ENCODE measurements around the gene NIFK. TPM values are rescaled to one million over a fixed set of nuclear protein-coding genes. Genes with fewer than 3 reads are reported as not detected.
"Not testable (repeated sequence)": the region's sequence is repeated elsewhere in the genome, so short reads cannot be mapped to it uniquely, and the experiment has no call there.

NIFK gene
- total and polyA plus RNA-seq, 10 donors, result 28.4 to 74.7 (median 44.9) TPM

DNA sequence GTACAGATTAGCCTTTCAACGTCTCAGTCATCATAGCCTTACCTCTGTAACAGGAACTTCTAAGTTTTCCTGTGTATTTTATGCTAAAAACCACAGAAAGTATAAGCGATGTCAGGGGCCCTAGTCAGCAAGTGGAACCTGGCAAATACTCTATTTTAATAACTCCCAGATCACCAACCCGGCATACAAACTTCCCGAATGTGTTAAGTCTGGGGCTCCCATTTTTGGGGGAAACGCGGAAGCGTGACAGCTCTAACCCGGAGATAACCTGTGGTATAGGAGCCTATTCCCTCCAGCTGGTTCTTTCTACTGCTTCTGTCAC, 574 bp downstream of the NIFK start:
- WGBS, 5 donors, result 0 to 1% (median 0%) methylated on average over 8 of the region's 8 CpGs
- Histone ChIP-seq H3K9me3 (no peaks in the 10 kb centered on the region), H3K27ac (peak overlapping the region; percentile 79 to 90 (median 86)), H3K36me3 (peaks cover 2 to 43% (median 38%) of the 10 kb centered on the region in 6 donors), H3K4me3 (peak overlapping the region; percentile 79 to 98 (median 95)), H3K27me3 (replicated peaks in 1 of 7) (no peaks in the 10 kb centered on the region), H3K4me1 (peaks cover 11 to 63% (median 36%) of the 10 kb centered on the region in 6 donors)
- no peak for DNase-seq
- TF ChIP-seq, protein P1, sequence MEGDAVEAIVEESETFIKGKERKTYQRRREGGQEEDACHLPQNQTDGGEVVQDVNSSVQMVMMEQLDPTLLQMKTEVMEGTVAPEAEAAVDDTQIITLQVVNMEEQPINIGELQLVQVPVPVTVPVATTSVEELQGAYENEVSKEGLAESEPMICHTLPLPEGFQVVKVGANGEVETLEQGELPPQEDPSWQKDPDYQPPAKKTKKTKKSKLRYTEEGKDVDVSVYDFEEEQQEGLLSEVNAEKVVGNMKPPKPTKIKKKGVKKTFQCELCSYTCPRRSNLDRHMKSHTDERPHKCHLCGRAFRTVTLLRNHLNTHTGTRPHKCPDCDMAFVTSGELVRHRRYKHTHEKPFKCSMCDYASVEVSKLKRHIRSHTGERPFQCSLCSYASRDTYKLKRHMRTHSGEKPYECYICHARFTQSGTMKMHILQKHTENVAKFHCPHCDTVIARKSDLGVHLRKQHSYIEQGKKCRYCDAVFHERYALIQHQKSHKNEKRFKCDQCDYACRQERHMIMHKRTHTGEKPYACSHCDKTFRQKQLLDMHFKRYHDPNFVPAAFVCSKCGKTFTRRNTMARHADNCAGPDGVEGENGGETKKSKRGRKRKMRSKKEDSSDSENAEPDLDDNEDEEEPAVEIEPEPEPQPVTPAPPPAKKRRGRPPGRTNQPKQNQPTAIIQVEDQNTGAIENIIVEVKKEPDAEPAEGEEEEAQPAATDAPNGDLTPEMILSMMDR (IDR thresholded peaks at IDR 0.05 in 8 of 11, conservative IDR thresholded peaks at IDR 0.05 in 3 of 11), result no peak
- TF ChIP-seq POLR2A (IDR thresholded peaks at IDR 0.05), result no peak
- no peak for TF ChIP-seq POLR2AphosphoS5 (IDR thresholded peaks at IDR 0.05)
- intact Hi-C loops (cut with DNase I; ENCODE audit: low total_unique reads), result no loop called here

DNA sequence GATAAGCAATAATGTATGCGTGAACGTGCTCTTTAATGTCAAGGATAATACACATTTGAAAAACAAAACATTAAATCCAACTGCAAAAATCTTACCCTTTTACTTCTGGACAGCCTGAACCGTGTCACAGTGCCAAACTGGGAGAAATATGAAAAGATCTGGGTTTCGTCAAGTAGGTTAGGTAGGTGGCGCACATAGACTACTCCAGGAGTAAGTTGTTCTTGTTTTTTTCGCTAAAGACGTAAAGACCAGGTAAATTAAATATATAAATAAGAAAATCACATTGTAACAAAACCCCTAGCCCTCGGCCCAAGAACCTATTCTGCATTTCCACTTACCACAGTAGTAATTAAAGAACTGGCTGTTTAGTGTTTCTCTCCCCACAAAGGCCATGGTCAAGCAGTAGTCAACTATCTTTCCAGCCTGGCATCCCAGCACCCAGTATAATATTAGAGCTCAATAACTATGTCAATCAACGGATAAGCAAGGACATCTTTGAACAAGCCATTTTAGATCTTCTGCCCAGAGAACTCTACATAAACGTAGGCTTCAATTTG, 1.1 kb downstream of the NIFK start:
- H3K4me3 ChIP-seq, result peak overlapping the region; percentile 79 to 98 (median 95)
- H3K27ac ChIP-seq, result peak overlapping the region in 6 of 8 donors; percentile 79 to 90 (median 88)
- intact Hi-C loops (cut with DNase I; ENCODE audit: low total_unique reads), result no loop called here
- WGBS, 5 donors, result 21 to 24% (median 22%) methylated on average over 10 of the region's 10 CpGs
- no peaks in the 10 kb centered on the region for H3K9me3 ChIP-seq
- peaks cover 11 to 63% (median 36%) of the 10 kb centered on the region in 6 donors for H3K4me1 ChIP-seq
- H3K36me3 ChIP-seq, result peaks cover 2 to 48% (median 43%) of the 10 kb centered on the region in 6 donors
- TF ChIP-seq POLR2AphosphoS5 (IDR thresholded peaks at IDR 0.05) (no peak), POLR2A (IDR thresholded peaks at IDR 0.05) (no peak)
- TF ChIP-seq, protein P1 (IDR thresholded peaks at IDR 0.05 in 8 of 11, conservative IDR thresholded peaks at IDR 0.05 in 3 of 11), result no peak
- H3K27me3 ChIP-seq (replicated peaks in 1 of 7), result no peaks in the 10 kb centered on the region
- DNase-seq, result no peak

DNA sequence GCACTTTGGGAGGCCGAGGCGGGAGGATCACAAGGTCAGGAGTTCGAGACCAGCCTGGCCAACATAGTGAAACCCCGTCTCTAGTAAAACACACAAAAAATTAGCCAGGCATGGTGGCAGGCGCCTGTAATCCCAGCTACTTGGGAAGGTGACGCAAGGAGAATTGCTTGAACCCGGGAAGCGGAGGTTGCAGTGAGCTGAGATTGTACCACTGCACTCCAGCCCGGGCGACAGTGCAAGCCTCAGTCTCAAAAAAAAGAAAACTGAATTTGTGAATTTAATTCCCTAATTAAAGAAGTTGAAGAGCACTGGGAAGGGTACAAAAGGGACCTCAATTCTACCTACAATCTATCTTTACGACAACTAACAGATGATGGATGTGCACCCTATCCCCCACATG, 2.1 kb downstream of the NIFK start:
- intact Hi-C loops (cut with DNase I; ENCODE audit: low total_unique reads), result not testable (repeated sequence)

GRCh38 chr2:121731366-121731765, 5.3 kb downstream of the NIFK start:
- Histone ChIP-seq H3K4me3 (no peak overlapping the region), H3K36me3 (peaks cover 2 to 90% (median 86%) of the 10 kb centered on the region in 6 donors), H3K27me3 (replicated peaks in 1 of 7) (no peaks in the 10 kb centered on the region), H3K9me3 (no peaks in the 10 kb centered on the region), H3K4me1 (peaks cover 11 to 38% (median 22%) of the 10 kb centered on the region in 6 donors), H3K27ac (no peak overlapping the region)
- WGBS, 5 donors, result 81 to 93% (median 89%) methylated on average over 6 of the region's 6 CpGs
- intact Hi-C loops (cut with DNase I; ENCODE audit: low total_unique reads), result no loop called here
- TF ChIP-seq, protein P1 (IDR thresholded peaks at IDR 0.05 in 8 of 11, conservative IDR thresholded peaks at IDR 0.05 in 3 of 11), result no peak
- TF ChIP-seq POLR2A (IDR thresholded peaks at IDR 0.05) (no peak), POLR2AphosphoS5 (IDR thresholded peaks at IDR 0.05) (no peak)
- no peak for DNase-seq

More for the DNA sequence above, 2.1 kb downstream of the NIFK start:
- H3K9me3 ChIP-seq; H3K4me3 ChIP-seq; H3K27ac ChIP-seq; DNase-seq; H3K27me3 ChIP-seq (replicated peaks in 1 of 7): not testable (repeated sequence)
- WGBS, 5 donors, result 91 to 97% (median 92%) methylated on average over 11 of the region's 11 CpGs
- H3K4me1 ChIP-seq, result peaks cover 11 to 63% (median 36%) of the 10 kb centered on the region in 6 donors
- H3K36me3 ChIP-seq, result peaks cover 2 to 59% (median 54%) of the 10 kb centered on the region in 6 donors

All from spleen (tissue), 11 donors.